GM12878 (cell line): ENCODE results near the gene SPACDR. TPM values are rescaled to one million over a fixed set of nuclear protein-coding genes. Genes with fewer than 3 reads are reported as not detected.

Source experiments
- BCL11A ChIP-seq: IDR thresholded peaks from 2 replicates; pipeline ENCODE4 v1.6.1; 2011; ENCODE audit warnings: low read depth, low read length
- BCLAF1 ChIP-seq: fragments of 450-650 bp; IDR thresholded peaks from 2 replicates; pipeline ENCODE4 v1.6.1; 2017; ENCODE audit warnings: antibody characterized with exemption, mild to moderate bottlenecking, moderate library complexity
- BHLHE40 ChIP-seq, 2 experiments: fragments of 450-650 bp in 1 of 2; IDR thresholded peaks; 2 replicates each; pipeline ENCODE4 v1.6.1; 2011 to 2017; ENCODE audit warnings: low read depth in 2 of 2, borderline replicate concordance in 1 of 2, improper control_type of control experiment in 1 of 2, low read length in 1 of 2, mild to moderate bottlenecking in 1 of 2
- CEBPB ChIP-seq, 2 experiments: fragments of 150-350 bp in 1 of 2; IDR thresholded peaks; 2 replicates each; pipeline ENCODE4 v1.6.1; 2012 to 2014; ENCODE audit warnings: low read depth in 2 of 2, low read length in 2 of 2, borderline replicate concordance in 1 of 2, inconsistent platforms in 1 of 2
- CTCF ChIP-seq, 3 experiments: IDR thresholded peaks in 2 of 3; conservative IDR thresholded peaks in 1 of 3; 2 replicates each; pipeline ENCODE4 v1.5.1; 2011; ENCODE audit warnings: low read depth in 3 of 3, low read length in 3 of 3, mild to moderate bottlenecking in 3 of 3, control low read depth in 2 of 3, moderate library complexity in 2 of 3, inconsistent platforms in 1 of 3, mixed read lengths in 1 of 3; ENCODE audit not compliant: control insufficient read depth in 2 of 3, insufficient read depth in 1 of 3; ENCODE audit errors: extremely low read depth in 1 of 3
- DPF2 ChIP-seq: fragments of 450-650 bp; IDR thresholded peaks from 2 replicates; pipeline ENCODE4 v1.6.1; 2017; ENCODE audit warnings: mild to moderate bottlenecking
- IRF5 ChIP-seq: fragments of 450-650 bp; IDR thresholded peaks from 2 replicates; pipeline ENCODE4 v1.6.1; 2017; ENCODE audit warnings: borderline replicate concordance
- MAX ChIP-seq: IDR thresholded peaks from 2 replicates; pipeline ENCODE4 v1.6.1; 2012; ENCODE audit warnings: low read depth, low read length, improper control_type of control experiment
- MEF2A ChIP-seq: IDR thresholded peaks from 2 replicates; pipeline ENCODE4 v1.6.1; 2011; ENCODE audit warnings: low read depth, mild to moderate bottlenecking, low read length, moderate library complexity; ENCODE audit not compliant: insufficient read depth
- NFXL1 ChIP-seq: fragments of 450-650 bp; IDR thresholded peaks from 2 replicates; pipeline ENCODE4 v1.6.1; 2017; ENCODE audit warnings: antibody characterized with exemption, mild to moderate bottlenecking, borderline replicate concordance
- NR2F1 ChIP-seq: fragments of 450-650 bp; conservative IDR thresholded peaks from 2 replicates; pipeline ENCODE4 v1.6.1; 2017; ENCODE audit warnings: mild to moderate bottlenecking
- NRF1 ChIP-seq: conservative IDR thresholded peaks from 2 replicates; pipeline ENCODE4 v1.6.1; 2011; ENCODE audit warnings: mild to moderate bottlenecking, low read depth, low read length, improper control_type of control experiment
- RB1 ChIP-seq: fragments of 450-650 bp; formaldehyde crosslinking; IDR thresholded peaks from 2 replicates; pipeline ENCODE4 v1.6.1; 2017; ENCODE audit warnings: mild to moderate bottlenecking, borderline replicate concordance
- RUNX3 ChIP-seq: IDR thresholded peaks from 2 replicates; pipeline ENCODE4 v1.6.1; 2012; ENCODE audit warnings: low read length, inconsistent platforms
- SPI1 ChIP-seq: IDR thresholded peaks from 2 replicates; pipeline ENCODE4 v1.6.1; 2011; ENCODE audit warnings: low read depth, mild to moderate bottlenecking, low read length, moderate library complexity, borderline replicate concordance; ENCODE audit not compliant: insufficient read depth
- STAT1 ChIP-seq: fragments of 450-650 bp; conservative IDR thresholded peaks from 2 replicates; pipeline ENCODE4 v1.6.1; 2014; ENCODE audit warnings: antibody characterized with exemption, mild to moderate bottlenecking
- TCF7 ChIP-seq: IDR thresholded peaks from 2 replicates; pipeline ENCODE4 v1.6.1; 2014; ENCODE audit warnings: antibody characterized with exemption, borderline replicate concordance
- YY1 ChIP-seq: IDR thresholded peaks from 2 replicates; pipeline ENCODE4 v1.6.1; 2011; ENCODE audit warnings: low read depth, mild to moderate bottlenecking, low read length
- ZNF207 ChIP-seq: fragments of 450-650 bp; IDR thresholded peaks from 2 replicates; pipeline ENCODE4 v1.6.1; 2014; ENCODE audit warnings: antibody characterized with exemption, mild to moderate bottlenecking, borderline replicate concordance
- ZNF24 ChIP-seq: fragments of 450-650 bp; IDR thresholded peaks from 2 replicates; pipeline ENCODE4 v1.6.1; 2017; ENCODE audit warnings: antibody characterized with exemption, mild to moderate bottlenecking
- polyA plus RNA-seq, 11 experiments: library from polyadenylated mRNA; depleted of rRNA in 4 of 11; unstranded in 6 of 11; stranded (reverse) in 5 of 11; fragments of >200 nt; fragmentation: Nextera tagmentation in 4 of 11; fragmentation: Illumina TruSeq in 1 of 11; extraction: Ambion mirVana in 4 of 11; extraction: Trizol in 1 of 11; gene quantifications; 1 replicate in 1 of 11; 2 replicates in 10 of 11; pipeline versions ENCODE4 v1.2.1 to v1.2.3, GENCODE V29; 2011 to 2016; ENCODE audit warnings: inconsistent platforms in 2 of 11, missing spikeins in 2 of 11, low read depth in 1 of 11
- total RNA-seq, 4 experiments: library from RNA; depleted of rRNA in 3 of 4; stranded (reverse); fragments of >200 nt in 3 of 4; fragmentation: Illumina TruSeq in 1 of 4; extraction: Trizol in 1 of 4; gene quantifications; 2 replicates each; pipeline versions ENCODE4 v1.2.1 to v1.2.3, GENCODE V29; 2013 to 2021
- TF ChIP-seq, protein P1 (sequence below): fragments of 450-650 bp; conservative IDR thresholded peaks from 2 replicates; pipeline ENCODE4 v1.6.1; 2017; ENCODE audit warnings: mild to moderate bottlenecking, moderate library complexity

SPACDR gene
- total and polyA plus RNA-seq, 10 of the 15 experiments (the other 5 are each of a cell fraction or from before 2014, with no cell fraction given): 0.18 to 1.5 (median 0.63) TPM

- TF ChIP-seq SPI1 (no peak), ZNF24 (0 out of 2 replicates have a peak, but pooled peaks have one; percentile 56), NR2F1 (peak; percentile 99), TCF7 (no peak), ZNF207 (peak; percentile 57; the same call in 1 of the 2 replicates), STAT1 (peak; percentile 81; the same call in 1 of the 2 replicates), NFXL1 (peak; percentile 63; the same call in 1 of the 2 replicates), RB1 (peak; percentile 87; the same call in 1 of the 2 replicates), NRF1 (no peak), RUNX3 (no peak; the same call in 1 of the 2 replicates), MAX (no peak), BCLAF1 (0 out of 2 replicates have a peak, but pooled peaks have one; percentile 47), IRF5 (no peak), BCL11A (no peak), CTCF (IDR thresholded peaks at IDR 0.05 in 2 of 3, conservative IDR thresholded peaks at IDR 0.05 in 1 of 3; ENCODE audit: control insufficient read depth in 2 of 3, extremely low read depth in 1 of 3, insufficient read depth in 1 of 3, low read depth in 3 of 3, low read length in 3 of 3) (peak; percentile 77 to 93 (median 92)), BHLHE40 (IDR thresholded peaks at IDR 0.05; ENCODE audit: borderline replicate concordance in 1 of 2, low read depth in 2 of 2, low read length in 1 of 2) (peak in 1 of 2 experiments; percentile 80; a peak in 2 of 4 replicates), MEF2A (no peak), YY1 (peak; percentile 77; the same call in 1 of the 2 replicates), DPF2 (peak; percentile 76), CEBPB (IDR thresholded peaks at IDR 0.05; ENCODE audit: borderline replicate concordance in 1 of 2, low read depth in 2 of 2, low read length in 2 of 2) (no peak)
- TF ChIP-seq, protein P1, sequence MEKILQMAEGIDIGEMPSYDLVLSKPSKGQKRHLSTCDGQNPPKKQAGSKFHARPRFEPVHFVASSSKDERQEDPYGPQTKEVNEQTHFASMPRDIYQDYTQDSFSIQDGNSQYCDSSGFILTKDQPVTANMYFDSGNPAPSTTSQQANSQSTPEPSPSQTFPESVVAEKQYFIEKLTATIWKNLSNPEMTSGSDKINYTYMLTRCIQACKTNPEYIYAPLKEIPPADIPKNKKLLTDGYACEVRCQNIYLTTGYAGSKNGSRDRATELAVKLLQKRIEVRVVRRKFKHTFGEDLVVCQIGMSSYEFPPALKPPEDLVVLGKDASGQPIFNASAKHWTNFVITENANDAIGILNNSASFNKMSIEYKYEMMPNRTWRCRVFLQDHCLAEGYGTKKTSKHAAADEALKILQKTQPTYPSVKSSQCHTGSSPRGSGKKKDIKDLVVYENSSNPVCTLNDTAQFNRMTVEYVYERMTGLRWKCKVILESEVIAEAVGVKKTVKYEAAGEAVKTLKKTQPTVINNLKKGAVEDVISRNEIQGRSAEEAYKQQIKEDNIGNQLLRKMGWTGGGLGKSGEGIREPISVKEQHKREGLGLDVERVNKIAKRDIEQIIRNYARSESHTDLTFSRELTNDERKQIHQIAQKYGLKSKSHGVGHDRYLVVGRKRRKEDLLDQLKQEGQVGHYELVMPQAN: peak; percentile 73
Measured at GRCh38 chr7:100483090-100483721, 19.1 kb upstream of the SPACDR start (continued).
